T1000 (cell line): ENCODE data around the gene S1PR3.

Source experiments
- DNase-seq: peaks from one replicate; lab custom pipeline; 2025; ENCODE audit warnings: mixed read lengths; lab: John Stamatoyannopoulos, UW

The S1PR3 gene

GRCh38 chr9:88969646-88970373, 21.5 kb upstream of the S1PR3 start:
- no peak for DNase-seq

DNA sequence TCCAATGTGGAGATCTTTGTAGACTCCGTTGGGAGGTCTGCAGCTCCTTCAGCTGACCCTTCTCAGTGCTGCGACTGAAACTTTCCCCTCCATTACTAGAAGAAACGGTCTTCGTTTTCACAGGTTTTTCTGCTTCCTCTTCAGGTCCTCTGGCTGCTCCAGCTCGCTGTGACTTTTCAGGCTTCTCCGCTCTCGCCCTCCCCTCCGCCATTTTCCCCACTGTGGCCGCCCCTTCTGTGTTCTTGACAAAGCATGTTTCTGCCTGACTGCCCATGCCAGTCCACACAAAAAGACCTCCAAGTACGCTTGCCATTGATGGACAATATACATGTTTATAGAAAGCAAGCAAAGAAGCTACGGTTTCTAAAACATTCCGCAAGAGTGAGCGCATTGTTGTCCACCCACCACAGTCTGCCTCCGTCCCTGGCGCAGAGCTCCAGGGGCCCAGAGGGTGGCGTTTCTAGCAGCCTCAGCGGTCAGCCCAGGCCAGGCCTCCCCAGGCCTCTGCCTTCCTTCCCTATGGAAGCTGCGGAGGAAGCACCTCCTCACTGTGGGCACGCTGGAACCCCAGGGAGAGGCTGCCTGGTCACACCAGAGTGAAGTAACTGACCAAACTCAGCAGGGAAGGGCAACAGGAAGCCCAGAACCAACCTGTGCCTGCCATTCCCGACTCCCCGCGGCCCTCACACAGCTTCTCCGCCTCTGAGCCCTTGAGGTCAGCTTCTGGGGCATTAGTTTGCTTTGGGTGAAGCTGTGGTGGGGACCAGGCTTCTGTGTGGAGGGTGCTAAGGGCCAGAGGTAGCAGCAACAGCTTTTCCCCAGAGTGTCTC, 19.9 kb upstream of the S1PR3 start:
- no peak for DNase-seq

GRCh38 chr9:88972401-88972800, 18.9 kb upstream of the S1PR3 start:
- DNase-seq, result no peak

DNA sequence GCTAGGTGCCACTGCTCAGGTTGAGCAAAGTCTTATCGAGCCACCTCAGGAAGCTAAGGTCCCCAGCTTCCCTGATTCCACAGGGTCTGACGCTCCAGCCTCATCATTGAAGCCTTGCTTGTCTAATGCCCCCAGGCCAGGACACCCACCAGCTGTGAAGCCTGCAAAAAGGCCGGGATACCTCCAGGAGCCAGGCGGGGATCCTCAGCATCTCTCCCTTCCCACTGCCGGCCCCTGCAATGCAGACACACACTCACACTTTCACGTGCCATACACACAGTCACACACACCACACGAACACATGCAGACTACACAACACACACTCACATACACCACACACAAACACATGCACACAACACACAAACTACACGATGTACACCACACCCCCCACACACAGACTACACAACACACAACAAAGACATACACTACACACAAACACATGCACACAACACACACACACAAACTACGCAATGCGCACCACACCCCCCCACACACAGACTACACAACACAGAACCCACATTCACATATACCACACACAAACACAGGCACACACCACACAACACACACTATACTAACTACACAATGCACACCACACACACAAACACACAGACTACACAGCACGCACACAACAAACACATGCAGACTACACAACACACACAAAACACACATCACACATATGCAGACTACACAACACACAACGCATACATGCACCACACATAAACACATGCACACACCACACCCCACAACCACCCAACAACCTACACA, 17.8 kb upstream of the S1PR3 start:
- DNase-seq, result peak; percentile 13

DNA sequence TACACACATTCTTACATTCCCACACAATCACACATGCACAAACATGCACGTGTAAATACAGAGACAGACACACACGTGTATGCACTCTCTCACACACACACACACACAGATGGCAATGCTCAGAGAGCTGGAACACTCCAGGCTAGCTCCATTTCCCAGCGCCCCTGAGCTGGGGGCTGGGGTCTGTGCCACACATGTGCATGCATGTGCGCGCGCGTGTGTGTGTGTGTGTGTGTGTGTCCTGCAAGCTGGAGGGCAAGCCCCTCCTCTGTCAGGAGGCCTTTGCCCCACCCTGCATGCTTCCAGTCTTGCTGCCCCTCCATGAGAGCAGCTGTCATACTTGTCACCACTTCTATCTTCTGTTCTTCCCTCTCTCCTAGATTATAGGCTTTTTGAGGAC, 16.6 kb upstream of the S1PR3 start:
- no peak for DNase-seq

DNA sequence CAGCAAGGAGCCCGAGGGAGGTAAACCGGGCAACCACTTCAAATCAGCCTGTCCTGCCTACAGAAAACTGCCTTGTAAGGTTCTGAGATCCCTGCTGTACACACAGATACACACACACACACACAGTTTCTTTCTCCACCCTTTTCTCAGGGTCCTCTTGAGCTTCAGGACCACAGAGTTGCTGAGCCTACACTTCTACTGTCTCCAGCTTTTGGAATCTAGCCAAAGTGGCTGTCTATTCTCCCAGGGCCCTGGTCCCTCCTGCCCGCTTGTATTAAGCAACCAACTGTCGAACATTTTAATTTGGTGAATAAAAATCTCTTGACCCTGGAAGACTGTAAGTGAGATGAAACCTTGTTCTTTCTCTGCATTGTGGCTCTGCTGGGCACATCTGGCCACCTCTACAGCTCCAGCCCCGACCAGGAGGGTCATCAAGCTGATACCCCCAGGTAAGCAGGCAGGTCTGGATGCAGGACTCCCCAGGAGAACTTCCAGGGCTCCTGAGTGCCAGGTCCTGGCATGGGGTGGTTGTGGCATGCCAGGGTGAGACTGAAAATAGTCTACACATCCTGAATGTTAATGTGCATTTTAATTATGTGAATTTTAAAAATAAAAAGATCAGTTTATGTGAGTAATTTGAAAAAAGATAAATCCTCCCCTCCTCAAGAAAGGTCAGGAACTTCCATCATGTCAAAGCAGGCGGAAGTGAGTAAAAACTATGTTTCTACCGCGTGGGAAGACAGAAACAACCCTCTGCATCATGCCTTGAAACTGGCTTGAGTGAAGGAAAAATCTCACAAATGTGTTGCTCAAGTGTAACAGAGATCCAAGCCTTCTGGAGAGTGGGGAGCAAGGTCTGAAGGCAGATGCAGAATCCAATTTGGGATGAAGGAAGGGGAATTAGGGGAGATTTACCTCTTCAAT, 15.0 kb upstream of the S1PR3 start:
- no peak for DNase-seq

DNA sequence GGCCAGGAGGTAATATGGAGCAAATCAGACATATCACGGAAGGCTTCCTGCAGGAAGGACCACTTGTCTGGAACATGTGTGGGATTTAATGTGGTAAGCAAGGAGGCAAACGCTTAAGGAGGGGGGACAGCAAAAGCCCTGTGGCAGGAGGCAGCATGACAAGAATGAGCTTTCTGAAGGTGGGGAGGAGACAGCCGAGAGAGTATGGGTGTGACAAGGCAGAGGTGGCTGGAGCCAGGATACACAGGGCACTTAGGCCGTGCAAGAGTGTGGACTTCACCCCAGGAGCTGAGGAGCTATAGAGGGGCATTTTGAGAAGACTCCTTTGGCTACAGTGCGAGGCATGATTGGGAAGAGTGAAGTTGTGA, 14.4 kb upstream of the S1PR3 start:
- no peak for DNase-seq

GRCh38 chr9:88978034-88978433, 13.2 kb upstream of the S1PR3 start:
- DNase-seq, result no peak

- no peak for DNase-seq
Observed at GRCh38 chr9:88979021-88979420, 12.2 kb upstream of the S1PR3 start.

GRCh38 chr9:88979791-88980190, 11.5 kb upstream of the S1PR3 start:
- DNase-seq, result no peak

- no peak for DNase-seq
Observed at GRCh38 chr9:88980740-88981203, 10.5 kb upstream of the S1PR3 start.

DNA sequence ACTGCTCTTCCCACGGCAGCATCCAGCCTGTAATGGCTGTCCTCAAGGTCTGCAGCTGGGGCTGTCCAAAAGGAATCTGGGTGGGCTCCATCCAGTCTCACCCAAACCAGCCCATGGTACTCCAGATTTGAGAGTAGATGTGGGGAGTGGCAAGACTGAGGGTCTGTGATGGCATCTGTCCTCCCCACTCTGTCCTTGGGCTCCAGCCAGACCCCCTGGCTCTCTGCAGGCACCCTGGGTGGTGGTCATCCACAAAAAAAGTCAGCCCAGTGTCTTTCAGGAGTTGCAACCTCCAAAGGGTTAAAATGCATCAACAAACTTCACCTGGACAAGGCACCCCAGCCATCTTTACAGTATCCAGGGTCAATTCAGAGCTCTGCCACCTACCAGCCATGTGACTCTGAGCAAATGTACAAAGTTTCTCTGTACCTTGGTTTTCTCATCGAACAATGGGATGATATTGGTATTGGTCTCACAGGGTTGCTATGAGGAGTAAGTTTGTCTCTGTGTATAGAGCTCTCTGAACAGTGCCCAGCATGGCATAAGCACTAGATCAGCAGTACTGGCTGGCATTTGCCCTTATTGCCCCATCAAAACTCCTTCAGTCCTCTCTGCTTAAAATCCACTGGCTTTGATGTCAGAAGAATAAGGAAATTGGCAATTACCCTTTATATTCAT, 7.3 kb upstream of the S1PR3 start:
- DNase-seq, result no peak

DNA sequence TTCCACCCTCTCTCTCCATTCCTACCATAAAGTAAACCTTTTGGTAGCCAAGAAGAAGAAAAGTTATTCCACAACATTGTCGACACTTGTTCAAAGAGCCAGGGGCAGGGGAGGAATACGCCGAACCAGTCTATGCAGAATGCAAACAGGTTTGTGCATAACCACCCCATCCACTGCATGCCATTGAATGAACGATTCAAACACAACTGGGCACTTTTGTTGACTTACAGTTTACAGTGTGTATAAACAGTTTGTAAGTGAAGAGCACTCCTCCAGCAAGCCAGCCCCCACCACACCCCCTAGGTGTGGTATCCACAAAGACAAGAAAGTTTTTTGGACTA, 6.8 kb upstream of the S1PR3 start:
- DNase-seq, result no peak

DNA sequence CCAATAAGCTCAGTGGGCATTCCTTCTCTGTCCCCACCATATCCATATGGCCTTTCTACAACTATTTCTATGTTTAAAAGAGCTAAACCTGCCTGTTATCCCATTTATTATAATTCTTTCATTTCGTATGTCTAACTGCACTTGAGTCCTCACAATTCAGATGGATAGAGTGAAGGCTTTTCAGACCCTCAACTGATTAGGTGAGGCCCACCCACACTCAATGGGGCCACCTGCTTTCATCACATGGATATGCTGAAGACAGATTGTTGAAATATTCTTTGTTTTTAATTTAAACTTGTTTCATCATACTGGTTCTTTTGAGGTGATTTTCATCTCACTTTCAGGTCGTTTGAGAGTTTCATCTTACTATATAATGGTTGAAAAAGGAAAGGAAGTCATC, 5.7 kb upstream of the S1PR3 start:
- no peak for DNase-seq

GRCh38 chr9:88986776-88987175, 4.5 kb upstream of the S1PR3 start:
- no peak for DNase-seq

GRCh38 chr9:88987661-88988060, 3.6 kb upstream of the S1PR3 start:
- DNase-seq, result no peak

DNA sequence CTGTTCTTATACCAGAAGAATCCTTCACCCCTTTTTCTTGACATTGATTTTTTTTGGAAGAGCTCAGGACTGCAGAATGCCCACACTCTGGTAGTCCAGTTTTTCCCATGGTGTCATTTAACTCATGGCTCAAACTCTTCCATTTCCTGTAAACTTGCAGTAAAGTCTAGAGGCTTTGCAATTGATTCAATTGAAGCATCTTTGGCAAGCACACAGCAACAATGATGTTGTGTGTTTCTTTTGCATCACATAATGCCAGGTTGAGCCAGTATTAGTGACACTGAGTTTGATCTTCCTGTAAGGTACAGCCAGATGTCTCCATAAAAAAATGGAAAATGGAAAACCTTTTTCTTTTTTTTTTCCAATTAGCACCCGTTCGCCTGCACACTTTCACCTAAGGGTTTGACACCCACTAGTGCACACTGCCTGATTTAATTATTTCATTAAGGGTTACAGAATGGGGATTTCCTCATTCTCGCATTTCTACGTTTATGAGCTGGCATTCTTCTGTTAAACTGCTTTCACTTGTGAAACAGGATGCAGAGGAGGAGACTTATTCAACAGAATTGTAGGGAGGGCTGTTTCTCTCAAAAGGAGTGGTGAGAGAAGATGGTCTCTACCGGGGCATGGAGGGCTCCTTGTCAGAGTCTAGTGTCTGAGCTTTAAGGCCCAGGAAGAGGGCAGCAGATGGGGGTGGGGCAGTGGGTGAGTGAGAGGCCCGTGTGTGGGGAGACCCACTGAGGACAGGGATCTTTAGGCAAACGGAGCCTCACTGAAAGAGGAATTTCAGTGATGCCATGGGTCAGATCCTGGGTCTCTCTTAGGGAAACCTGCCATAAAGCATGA, 2.2 kb upstream of the S1PR3 start:
- DNase-seq, result no peak

DNA sequence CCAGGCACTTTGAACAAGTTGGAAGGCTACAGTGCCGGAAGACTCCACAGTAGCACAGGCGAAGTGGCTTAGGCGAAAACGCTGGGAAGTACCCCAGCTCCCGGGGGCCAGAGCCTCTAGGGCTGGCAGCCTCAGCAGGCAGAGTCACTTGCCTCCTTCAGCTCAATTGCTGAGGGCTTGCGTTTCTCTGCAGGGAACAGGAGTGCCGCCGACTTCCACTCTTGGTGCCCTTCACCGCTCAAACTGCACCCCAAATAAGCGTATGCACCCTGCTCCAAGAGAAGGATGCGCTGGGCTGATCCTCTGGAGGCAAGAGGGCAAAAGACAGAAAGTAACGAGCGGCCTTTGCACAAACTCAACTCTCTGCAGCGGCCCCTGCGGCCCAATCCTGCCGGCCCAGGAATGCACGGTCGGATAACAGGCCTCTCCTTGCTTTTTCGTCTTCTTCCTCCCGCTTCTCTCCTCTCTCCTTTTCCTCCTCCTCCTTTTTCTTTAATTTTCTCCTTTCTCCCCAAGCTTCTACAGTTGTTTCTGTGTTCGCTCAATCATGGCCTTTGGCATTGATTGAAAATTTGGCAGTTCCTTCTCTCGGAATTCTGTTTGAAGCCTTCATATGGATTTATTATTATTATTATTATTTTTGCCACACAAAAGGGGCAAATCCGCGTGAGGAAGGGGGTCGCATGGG, 1.1 kb upstream of the S1PR3 start:
- no peak for DNase-seq

GRCh38 chr9:88990729-88991065, 571 bp upstream of the S1PR3 start:
- DNase-seq, result no peak

- DNase-seq, result no peak
Observed at GRCh38 chr9:88992556-88992955, 1.3 kb downstream of the S1PR3 start.
